SJCRH30 (cell line): ENCODE data around the gene DENND6B. TPM values are rescaled to one million over a fixed set of nuclear protein-coding genes. Genes with fewer than 3 reads are reported as not detected.

ENCODE experiments used
- DNase-seq, 2 experiments: peaks; one replicate each; pipeline ENCODE4 v3.0.0-alpha.2; 2015 to 2020
- H3K27ac ChIP-seq: fragments of 250-450 bp; sonication (Bioruptor Pico); 2 replicates; pipeline ENCODE4 v1.5.1; 2020; ENCODE audit warnings: mild to moderate bottlenecking, moderate library complexity
- H3K27me3 ChIP-seq: fragments of 250-450 bp; sonication (Bioruptor Pico); 2 replicates; pipeline ENCODE4 v1.5.1; 2020; ENCODE audit warnings: mild to moderate bottlenecking, moderate library complexity
- H3K36me3 ChIP-seq: fragments of 250-450 bp; sonication (Bioruptor Pico); 2 replicates; pipeline ENCODE4 v1.5.1; 2020; ENCODE audit warnings: mild to moderate bottlenecking, moderate library complexity
- H3K4me1 ChIP-seq: fragments of 250-450 bp; sonication (Bioruptor Pico); 2 replicates; pipeline ENCODE4 v1.5.1; 2020; ENCODE audit warnings: mild to moderate bottlenecking, moderate library complexity
- H3K4me3 ChIP-seq: fragments of 250-450 bp; sonication (Bioruptor Pico); 2 replicates; pipeline ENCODE4 v1.5.1; 2020; ENCODE audit warnings: mild to moderate bottlenecking, moderate library complexity
- H3K9me3 ChIP-seq: fragments of 250-450 bp; sonication (Bioruptor Pico); replicated peaks from 2 replicates; pipeline ENCODE4 v1.5.1; 2020; ENCODE audit warnings: mild to moderate bottlenecking, moderate library complexity
- total RNA-seq: library from RNA; depleted of rRNA; stranded (reverse); fragments of >200 nt; shearing (Covaris generic); gene quantifications from 2 replicates; pipeline ENCODE4 v1.2.3, GENCODE V29; 2014; rRNA removed

Gene DENND6B
- total RNA-seq, 1 experiment from 2014 or later = 0.18 TPM

DNA sequence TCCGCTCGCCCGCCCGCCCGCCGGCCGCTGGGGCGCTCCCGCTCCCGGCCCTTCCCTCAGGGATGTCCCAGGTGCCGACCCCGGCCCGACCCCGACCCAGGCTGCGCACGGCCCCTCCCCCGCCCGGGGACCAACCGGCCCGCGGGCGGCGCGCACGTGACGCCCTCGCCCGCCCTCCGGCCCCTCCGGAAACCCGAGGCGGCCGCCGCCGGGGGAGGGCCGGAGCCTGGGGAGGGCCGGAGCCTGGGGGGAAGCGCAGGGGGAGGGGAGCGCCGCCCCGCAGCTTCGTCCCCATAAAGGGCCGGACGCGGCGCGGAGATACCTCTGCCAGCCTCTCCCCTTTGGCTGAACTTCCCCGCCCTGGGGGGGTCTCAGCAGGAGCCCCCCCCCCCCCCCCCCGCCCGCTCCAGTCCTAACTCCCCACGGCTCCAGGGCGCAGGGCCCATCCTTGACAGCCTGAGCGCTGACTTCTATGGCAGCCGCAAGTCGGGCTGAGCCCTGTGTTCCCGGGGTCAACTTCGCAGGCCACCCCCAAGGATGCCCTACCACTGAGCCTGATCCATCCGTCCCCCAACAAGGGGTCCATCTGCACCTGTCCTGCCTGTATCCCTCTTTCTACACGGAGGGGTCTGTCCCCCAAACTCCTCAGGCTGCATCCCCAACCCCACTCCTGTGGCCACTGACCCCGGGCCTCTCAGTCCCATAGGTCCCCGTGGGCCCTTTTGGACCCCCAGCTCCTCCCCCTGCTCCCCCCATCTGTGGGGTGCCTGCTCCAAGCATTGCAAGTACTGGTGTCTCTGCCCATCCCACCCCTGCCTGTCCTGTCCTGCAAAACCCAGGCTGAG, 65.0 kb downstream of the DENND6B start, which contains the start of gene MAPK12:
Gene MAPK12, minus strand, starts transcription at position 69 of the 845 bp plus-strand sequence. CDS start 174 bp downstream, outside the sequence.
- Histone ChIP-seq H3K4me3 (peak within 1 kb of the TSS; percentile 87), H3K36me3 (no peaks in the 10 kb centered on the region), H3K27me3 (no peaks in the 10 kb centered on the region), H3K9me3 (no peaks in the 10 kb centered on the region), H3K27ac (peak within 1 kb of the TSS; percentile 53), H3K4me1 (peaks cover 17% of the 10 kb centered on the region)
- peak; percentile 61 to 77 for DNase-seq

DNA sequence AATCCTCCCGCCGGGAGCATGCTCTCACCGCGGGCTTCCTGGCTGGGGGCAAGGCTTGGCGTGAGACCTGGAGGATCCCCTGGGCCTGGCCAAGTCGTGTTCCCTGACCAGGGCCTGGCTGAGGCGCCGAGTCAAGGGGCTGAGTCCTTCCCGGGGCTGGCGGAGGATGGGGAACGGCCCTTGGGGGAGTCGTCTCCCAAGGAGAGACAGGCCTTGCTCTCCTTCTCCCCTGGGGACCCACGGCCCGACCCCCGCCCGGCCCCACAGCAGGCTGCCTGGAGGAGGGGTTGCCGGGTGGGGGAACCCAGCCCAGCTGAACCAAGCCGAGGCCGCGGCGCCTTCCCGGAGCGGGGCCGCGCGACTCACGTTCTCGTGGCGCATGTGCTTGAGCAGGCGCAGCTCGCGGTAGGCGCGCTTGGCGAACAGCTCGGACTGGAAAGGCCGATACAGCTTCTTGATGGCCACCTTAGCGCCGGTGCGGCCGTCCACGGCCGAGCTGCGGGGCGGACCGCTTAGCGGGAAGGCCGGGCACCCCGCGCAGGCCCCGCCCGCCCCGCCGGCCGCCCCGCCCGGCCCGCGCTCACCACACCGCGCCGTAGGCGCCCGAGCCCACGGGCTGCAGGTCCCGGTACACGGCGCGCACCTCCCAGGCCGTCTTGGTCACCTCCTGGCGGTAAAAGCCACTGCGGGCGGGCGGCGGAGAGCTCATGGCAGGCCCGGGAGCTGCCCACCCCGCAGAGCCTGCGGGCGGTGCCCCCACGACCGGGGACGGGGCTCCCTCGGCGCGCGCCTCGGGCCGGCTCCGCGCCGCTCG, 65.8 kb downstream of the DENND6B start:
- Histone ChIP-seq H3K9me3 (no peaks in the 10 kb centered on the region), H3K4me3 (peak overlapping the region; percentile 87), H3K27me3 (no peaks in the 10 kb centered on the region), H3K4me1 (peaks cover 17% of the 10 kb centered on the region), H3K27ac (peak overlapping the region; percentile 53), H3K36me3 (no peaks in the 10 kb centered on the region)
- peak; percentile 73 to 74 for DNase-seq

- Histone ChIP-seq H3K36me3 (no peaks in the 10 kb centered on the region), H3K27me3 (no peaks in the 10 kb centered on the region), H3K27ac (peak overlapping the region; percentile 53; the same call in 1 of the 2 replicates), H3K4me1 (peaks cover 17% of the 10 kb centered on the region), H3K4me3 (peak overlapping the region; percentile 87), H3K9me3 (no peaks in the 10 kb centered on the region)
- DNase-seq = peak; percentile 60 to 62
Observed at GRCh38 chr22:50260434-50260800, 66.4 kb downstream of the DENND6B start.

- H3K36me3 ChIP-seq = no peaks in the 10 kb centered on the region
- no peaks in the 10 kb centered on the region for H3K9me3 ChIP-seq
- H3K27ac ChIP-seq = no peak overlapping the region
- no peak for DNase-seq
- no peaks in the 10 kb centered on the region for H3K27me3 ChIP-seq
- peaks cover 17% of the 10 kb centered on the region for H3K4me1 ChIP-seq
- H3K4me3 ChIP-seq = no peak overlapping the region
Observed at GRCh38 chr22:50259302-50259701, 67.5 kb downstream of the DENND6B start.

Other genes with a start within 250 kb of the DENND6B start
- 0.04 and 0.18 TPM in 2 replicates for gene MLC1, start 241.6 kb downstream of the DENND6B start, total RNA-seq
- gene MOV10L1, start 237.0 kb downstream of the DENND6B start, total RNA-seq = not detected in 2 replicates
- gene PANX2, start 156.3 kb downstream of the DENND6B start, total RNA-seq = not detected in 2 replicates
- gene TRABD, start 141.1 kb downstream of the DENND6B start, total RNA-seq = 38.7 and 39.1 TPM in 2 replicates
- gene SELENOO, start 126.0 kb downstream of the DENND6B start, total RNA-seq = 15.4 and 16.4 TPM in 2 replicates
- 27.8 and 40.2 TPM in 2 replicates for gene TUBGCP6, start 82.0 kb downstream of the DENND6B start, total RNA-seq
- gene HDAC10, start 75.7 kb downstream of the DENND6B start, total RNA-seq = 11.2 and 21.4 TPM in 2 replicates
- 52.0 and 54.0 TPM in 2 replicates for gene MAPK12, start 65.3 kb downstream of the DENND6B start, total RNA-seq
- 3.2 and 4.2 TPM in 2 replicates for gene MAPK11, start 56.6 kb downstream of the DENND6B start, total RNA-seq
- 104 and 109 TPM in 2 replicates for gene PLXNB2, start 19.4 kb downstream of the DENND6B start, total RNA-seq
- gene PPP6R2, start 16.3 kb upstream of the DENND6B start, total RNA-seq = 51.6 and 60.6 TPM in 2 replicates
- 90.2 and 100 TPM in 2 replicates for gene SBF1, start 148.0 kb upstream of the DENND6B start, total RNA-seq
- not detected in 2 replicates for gene ADM2, start 154.5 kb upstream of the DENND6B start, total RNA-seq
- not detected in 2 replicates for gene MIOX, start 159.8 kb upstream of the DENND6B start, total RNA-seq
- 39.2 and 48.8 TPM in 2 replicates for gene LMF2, start 180.7 kb upstream of the DENND6B start, total RNA-seq
- 87.0 and 94.2 TPM in 2 replicates for gene NCAPH2, start 181.2 kb upstream of the DENND6B start, total RNA-seq
- 0.71 and 2.1 TPM in 2 replicates for gene SCO2, start 198.6 kb upstream of the DENND6B start, total RNA-seq
- 0.51 and 0.63 TPM in 2 replicates for gene TYMP, start 203.0 kb upstream of the DENND6B start, total RNA-seq
- gene KLHDC7B, start 218.9 kb upstream of the DENND6B start, total RNA-seq = 0.05 and 0.10 TPM in 2 replicates
- gene SYCE3, start 235.9 kb upstream of the DENND6B start, total RNA-seq = not detected in 2 replicates